Right atrium auricular region (tissue), 2 donors: ENCODE measurements around the gene KRTAP10-2. TPM values are rescaled to one million over a fixed set of nuclear protein-coding genes. Genes with fewer than 3 reads are reported as not detected.

Experiments used
- DNase-seq: peaks from one replicate; pipeline ENCODE4 v3.0.0-alpha.2; 2019; ENCODE audit warnings: low spot score
- H3K27ac ChIP-seq, 2 donors: fragments of 200-600 bp; sonication (generic); 1 replicate in 1 of 2; 2 replicates in 1 of 2; pipeline ENCODE4 v1.5.1; 2016 to 2019
- H3K27me3 ChIP-seq, 2 donors: fragments of 200-600 bp; sonication (generic); one replicate each; pipeline versions ENCODE4 v1.5.1 to v1.6.0; 2017 to 2019
- H3K36me3 ChIP-seq: fragments of 200-600 bp; sonication (generic); one replicate; pipeline ENCODE4 v1.5.1; 2016
- H3K4me1 ChIP-seq, 2 donors: fragments of 200-600 bp; sonication (generic); one replicate each; pipeline versions ENCODE4 v1.5.1 to v1.6.0; 2017 to 2019
- H3K4me3 ChIP-seq, 2 donors: fragments of 200-600 bp; sonication (generic); 1 replicate in 1 of 2; 2 replicates in 1 of 2; pipeline ENCODE4 v1.5.1; 2017 to 2019; ENCODE audit warnings: mild to moderate bottlenecking in 1 of 2, moderate library complexity in 1 of 2
- H3K9me3 ChIP-seq, 2 donors: fragments of 200-600 bp; sonication (generic); one replicate each; pipeline ENCODE4 v1.5.1; 2019
- CTCF ChIP-seq, 2 donors: fragments of 200-600 bp; sonication (generic); IDR thresholded peaks; one replicate each; pipeline ENCODE4 v1.5.1; 2019; ENCODE audit warnings: antibody characterized with exemption in 2 of 2
- total RNA-seq, 2 donors: library from RNA; depleted of rRNA; stranded (reverse); fragments of >200 nt; gene quantifications; one replicate each; pipeline ENCODE4 v1.1.0, GENCODE V29; 2016

Gene KRTAP10-2
- total RNA-seq, 2 donors from 2014 or later = not detected

GRCh38 chr21:44533121-44533890, 18.0 kb downstream of the KRTAP10-2 start:
- H3K27ac ChIP-seq = no peak overlapping the region
- H3K27me3 ChIP-seq = no peaks in the 10 kb centered on the region

GRCh38 chr21:44532712-44533111, 18.6 kb downstream of the KRTAP10-2 start:
- no peak for TF ChIP-seq CTCF (IDR thresholded peaks at IDR 0.05)
- H3K4me3 ChIP-seq = no peak overlapping the region

More at GRCh38 chr21:44533121-44533890, 18.0 kb downstream of the KRTAP10-2 start:
- H3K4me3 ChIP-seq = no peak overlapping the region
- H3K9me3 ChIP-seq = no peaks in the 10 kb centered on the region
- DNase-seq = no peak
- H3K36me3 ChIP-seq = no peaks in the 10 kb centered on the region
- no peak for TF ChIP-seq CTCF (IDR thresholded peaks at IDR 0.05)
- H3K4me1 ChIP-seq = no peaks in the 10 kb centered on the region

GRCh38 chr21:44531606-44532564, 19.4 kb downstream of the KRTAP10-2 start:
- no peak for DNase-seq
- Histone ChIP-seq H3K27me3 (no peaks in the 10 kb centered on the region), H3K4me3 (no peak overlapping the region), H3K9me3 (no peaks in the 10 kb centered on the region), H3K27ac (no peak overlapping the region), H3K36me3 (no peaks in the 10 kb centered on the region), H3K4me1 (no peaks in the 10 kb centered on the region)
- no peak for TF ChIP-seq CTCF (IDR thresholded peaks at IDR 0.05)

More at GRCh38 chr21:44532712-44533111, 18.6 kb downstream of the KRTAP10-2 start:
- no peak for DNase-seq
- Histone ChIP-seq H3K27me3 (no peaks in the 10 kb centered on the region), H3K4me1 (no peaks in the 10 kb centered on the region), H3K9me3 (no peaks in the 10 kb centered on the region), H3K27ac (no peak overlapping the region), H3K36me3 (no peaks in the 10 kb centered on the region)

- Histone ChIP-seq H3K9me3 (no peaks in the 10 kb centered on the region), H3K27me3 (no peaks in the 10 kb centered on the region), H3K4me3 (no peak overlapping the region), H3K27ac (no peak overlapping the region), H3K36me3 (no peaks in the 10 kb centered on the region), H3K4me1 (no peaks in the 10 kb centered on the region)
- no peak for DNase-seq
- TF ChIP-seq CTCF (IDR thresholded peaks at IDR 0.05) = no peak
Measured at GRCh38 chr21:44530903-44531605, 20.3 kb downstream of the KRTAP10-2 start.

- H3K4me1 ChIP-seq = no peaks in the 10 kb centered on the region
- H3K9me3 ChIP-seq = no peaks in the 10 kb centered on the region
- TF ChIP-seq CTCF (IDR thresholded peaks at IDR 0.05) = no peak
- no peaks in the 10 kb centered on the region for H3K27me3 ChIP-seq
- H3K4me3 ChIP-seq = no peak overlapping the region
- no peak for DNase-seq
- H3K27ac ChIP-seq = no peak overlapping the region
- no peaks in the 10 kb centered on the region for H3K36me3 ChIP-seq
Measured at GRCh38 chr21:44530221-44530902, 20.9 kb downstream of the KRTAP10-2 start.
